Spinal cord (tissue), 10 donors: Measurements from ENCODE around the gene PRKAR2B. TPM values are rescaled to one million over a fixed set of nuclear protein-coding genes. Genes with fewer than 3 reads are reported as not detected.

Experiments used
- DNase-seq, 6 donors: peaks; one replicate each; pipeline versions ENCODE4 v3.0.0 to v3.0.0-alpha.2; 2013 to 2015; ENCODE audit warnings: low spot score in 6 of 6, low read depth in 4 of 6
- H3K27ac ChIP-seq: one replicate; pipeline ENCODE4 v1.5.1; 2013; ENCODE audit warnings: low read depth, low read length, control low read depth
- H3K27me3 ChIP-seq: one replicate; pipeline ENCODE4 v1.6.1; 2013; ENCODE audit warnings: low read length; ENCODE audit not compliant: control insufficient read depth, insufficient read depth
- H3K36me3 ChIP-seq: one replicate; pipeline ENCODE4 v1.6.1; 2013; ENCODE audit warnings: low read length; ENCODE audit not compliant: control insufficient read depth, insufficient read depth
- H3K4me1 ChIP-seq: one replicate; pipeline ENCODE4 v1.6.1; 2013; ENCODE audit warnings: low read length; ENCODE audit not compliant: control insufficient read depth, insufficient read depth
- H3K4me3 ChIP-seq: one replicate; pipeline ENCODE4 v1.5.1; 2013; ENCODE audit warnings: low read depth, low read length, control low read depth
- H3K9me3 ChIP-seq: one replicate; pipeline ENCODE4 v1.6.1; 2013; ENCODE audit warnings: low read length; ENCODE audit not compliant: control insufficient read depth, insufficient read depth
- WGBS: methylation state at CpG from one replicate; pipeline ENCODE4 v1.1.5; 2013; ENCODE audit warnings: missing lambda C conversion rate; ENCODE audit not compliant: insufficient coverage; 5-methylcytosine and 5-hydroxymethylcytosine counted together
- long read RNA-seq, 4 donors: transcript quantifications; one replicate each; lab custom pipeline, GENCODE V29; 2026
- polyA plus RNA-seq, 2 donors: library from polyadenylated mRNA; unstranded; fragments of 120-200 nt; gene quantifications; one replicate each; pipeline ENCODE4 v1.2.1, GENCODE V29; 2013; ENCODE audit not compliant: insufficient read length in 2 of 2
- total RNA-seq, 2 donors: library from RNA; depleted of rRNA in 1 of 2; stranded (reverse); fragments of 120-200 nt in 1 of 2; fragments of >200 nt in 1 of 2; gene quantifications; one replicate each; pipeline versions ENCODE4 v1.2.3 to v1.2.4, GENCODE V29; 2013 to 2014
- donor health status: healthy.

Gene PRKAR2B
- total RNA-seq (10 to 100 TPM; 22.2 to 69.3 TPM), polyA plus RNA-seq (10 to 100 TPM; 72.4 to 96.0 TPM)
- long read RNA-seq, donor 1, transcript PRKAR2B-201 (11 exons, 3,745 nt), result major isoform, 19 of 66 reads
- long read RNA-seq, donor 1, partial matches to known transcripts, result 47 of 66 reads
- long read RNA-seq, donor 1, other reads (novel, unspliced or antisense), result 0 of 66 reads
- long read RNA-seq, donor 2, transcript PRKAR2B-201 (11 exons, 3,745 nt), result major isoform, 9 of 29 reads
- long read RNA-seq, donor 2, partial matches to known transcripts, result 20 of 29 reads
- long read RNA-seq, donor 2, other reads (novel, unspliced or antisense), result 0 of 29 reads
- long read RNA-seq, donor 3, transcript PRKAR2B-201 (11 exons, 3,745 nt), result major isoform, 12 of 39 reads
- long read RNA-seq, donor 3, partial matches to known transcripts, result 27 of 39 reads
- long read RNA-seq, donor 3, other reads (novel, unspliced or antisense), result 0 of 39 reads
- long read RNA-seq, donor 4, partial matches to known transcripts, result 0 of 4 reads
- long read RNA-seq, donor 4, other reads (novel, unspliced or antisense), result 0 of 4 reads

DNA sequence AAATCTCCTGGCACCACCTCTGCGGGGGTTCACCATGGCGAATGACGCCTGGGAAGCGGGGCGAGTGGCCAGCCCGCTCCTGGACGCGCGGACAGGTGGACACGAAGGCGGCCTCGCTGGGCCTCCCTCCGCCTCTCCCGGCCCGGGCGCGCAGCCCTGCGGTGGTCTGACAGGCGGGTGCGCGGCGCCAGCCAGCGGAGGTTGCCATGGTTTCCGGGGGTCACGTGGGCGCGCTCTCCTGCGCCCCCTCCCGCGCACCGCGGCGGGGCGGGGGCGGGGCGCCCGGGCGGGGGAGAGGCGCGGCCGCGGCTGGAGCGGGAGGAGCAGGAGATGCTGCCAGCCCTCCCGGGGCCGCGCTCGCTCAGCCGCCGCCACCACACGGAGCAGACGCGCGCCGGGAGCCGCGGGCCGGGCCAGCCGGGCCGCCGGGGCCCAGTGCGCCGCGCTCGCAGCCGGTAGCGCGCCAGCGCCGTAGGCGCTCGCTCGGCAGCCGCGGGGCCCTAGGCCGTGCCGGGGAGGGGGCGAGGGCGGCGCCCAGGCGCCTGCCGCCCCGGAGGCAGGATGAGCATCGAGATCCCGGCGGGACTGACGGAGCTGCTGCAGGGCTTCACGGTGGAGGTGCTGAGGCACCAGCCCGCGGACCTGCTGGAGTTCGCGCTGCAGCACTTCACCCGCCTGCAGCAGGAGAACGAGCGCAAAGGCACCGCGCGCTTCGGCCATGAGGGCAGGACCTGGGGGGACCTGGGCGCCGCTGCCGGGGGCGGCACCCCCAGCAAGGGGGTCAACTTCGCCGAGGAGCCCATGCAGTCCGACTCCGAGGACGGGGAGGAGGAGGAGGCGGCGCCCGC is at the start of gene PRKAR2B:
Gene PRKAR2B (plus strand): TSS at position 359 of the 848 bp plus-strand sequence. CDS start 203 bp downstream, at position 562.
- H3K36me3 ChIP-seq, result no peaks in the 10 kb centered on the region
- H3K27ac ChIP-seq, result peak within 1 kb of the TSS; percentile 74
- peak within 1 kb of the TSS; percentile 79 for H3K4me3 ChIP-seq
- under 1% methylated on average over 110 of the region's 110 CpGs for WGBS
- H3K9me3 ChIP-seq, result no peaks in the 10 kb centered on the region
- H3K27me3 ChIP-seq, result no peaks in the 10 kb centered on the region
- H3K4me1 ChIP-seq, result no peaks in the 10 kb centered on the region
- peak; percentile 75 to 97 (median 87) for DNase-seq

DNA sequence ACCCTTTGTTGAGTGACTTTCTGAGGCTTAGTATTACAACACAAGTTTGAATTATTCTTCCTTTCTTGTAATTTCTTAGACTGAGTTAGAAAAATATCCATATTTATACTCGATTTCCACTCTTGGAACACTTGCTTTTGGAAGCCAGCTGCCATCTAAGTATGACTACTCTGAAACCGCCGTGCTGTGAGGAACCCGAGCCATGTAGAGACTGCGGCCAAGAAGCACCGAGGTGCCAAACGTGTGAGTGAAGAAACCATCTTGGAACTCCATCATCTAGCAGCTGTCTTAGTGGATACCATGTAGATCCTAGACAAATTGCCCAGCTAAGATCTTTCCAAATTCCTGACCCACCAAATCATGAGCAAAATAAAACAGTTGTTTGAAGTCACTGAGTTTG is 49.7 kb upstream of the PRKAR2B start:
- H3K27me3 ChIP-seq, result no peaks in the 10 kb centered on the region
- DNase-seq, result peak in 1 of 6 donors; percentile 83
- H3K36me3 ChIP-seq, result no peaks in the 10 kb centered on the region
- H3K4me1 ChIP-seq, result no peaks in the 10 kb centered on the region
- H3K4me3 ChIP-seq, result no peak overlapping the region
- H3K9me3 ChIP-seq, result no peaks in the 10 kb centered on the region
- no peak overlapping the region for H3K27ac ChIP-seq
- WGBS, result 100% methylated on average over 6 of the region's 7 CpGs

DNA sequence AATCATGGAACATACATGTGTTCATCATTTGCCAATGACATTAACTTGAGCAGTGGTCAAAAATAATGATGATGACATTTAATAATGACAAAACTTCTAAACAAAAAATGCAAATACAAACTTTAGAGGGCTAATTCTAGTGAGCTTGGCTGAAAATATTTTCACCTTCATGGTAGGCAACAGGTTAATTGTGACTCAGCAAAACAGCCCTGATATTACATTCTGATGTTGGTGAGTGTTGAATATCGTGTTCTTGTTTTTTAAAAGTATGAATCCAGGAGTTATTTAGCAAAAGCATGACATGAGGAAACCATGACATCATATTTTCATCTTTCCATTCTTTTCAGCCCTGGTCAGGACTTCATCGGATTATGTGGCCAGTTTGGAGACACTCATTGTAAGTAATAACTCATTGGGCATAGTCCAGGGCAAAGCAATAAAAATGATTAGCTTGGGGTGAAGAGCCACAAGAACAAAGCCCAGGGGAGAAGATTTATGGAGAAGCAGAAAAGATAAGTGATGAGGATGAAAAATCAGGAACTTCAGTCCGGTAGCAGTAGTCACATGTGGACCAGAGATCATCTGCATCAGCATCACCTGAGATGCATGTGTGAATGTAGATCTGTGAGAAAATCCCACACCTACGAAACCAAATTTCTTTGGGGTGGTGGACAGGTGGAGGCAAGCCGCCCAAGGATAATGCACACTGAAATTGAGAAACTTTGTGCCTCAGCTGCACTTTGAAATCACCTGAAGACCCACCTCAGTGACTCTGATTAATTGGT is 46.8 kb upstream of the PRKAR2B start:
- H3K9me3 ChIP-seq, result no peaks in the 10 kb centered on the region
- no peak for DNase-seq
- no peaks in the 10 kb centered on the region for H3K27me3 ChIP-seq
- 100% methylated on average over 1 of the region's 5 CpGs for WGBS
- H3K4me3 ChIP-seq, result no peak overlapping the region
- no peak overlapping the region for H3K27ac ChIP-seq
- no peaks in the 10 kb centered on the region for H3K4me1 ChIP-seq
- H3K36me3 ChIP-seq, result no peaks in the 10 kb centered on the region

DNA sequence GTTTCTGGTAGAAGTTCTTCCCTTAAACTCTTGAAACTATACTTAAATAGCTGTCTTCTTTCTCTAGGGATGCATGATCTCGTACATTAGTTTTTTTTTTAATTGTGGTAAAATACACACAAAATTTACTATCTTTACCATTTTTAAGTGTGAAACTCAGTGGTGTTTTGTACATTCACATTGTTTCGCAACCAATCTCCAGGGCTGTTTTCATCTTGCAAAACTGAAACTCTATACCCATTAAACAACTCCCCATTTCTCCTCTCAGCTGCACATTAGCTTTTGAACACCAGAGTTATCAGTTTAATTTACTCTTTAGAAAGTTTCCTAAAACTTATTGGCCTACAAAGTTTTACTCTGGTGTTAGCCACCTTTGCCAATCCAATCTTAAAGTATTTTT is 45.5 kb upstream of the PRKAR2B start:
- Histone ChIP-seq H3K4me3 (no peak overlapping the region), H3K36me3 (no peaks in the 10 kb centered on the region), H3K27me3 (no peaks in the 10 kb centered on the region), H3K4me1 (no peaks in the 10 kb centered on the region), H3K27ac (no peak overlapping the region), H3K9me3 (no peaks in the 10 kb centered on the region)
- no CpG with 5 or more reads among the region's 2 CpGs for WGBS
- DNase-seq, result no peak

DNA sequence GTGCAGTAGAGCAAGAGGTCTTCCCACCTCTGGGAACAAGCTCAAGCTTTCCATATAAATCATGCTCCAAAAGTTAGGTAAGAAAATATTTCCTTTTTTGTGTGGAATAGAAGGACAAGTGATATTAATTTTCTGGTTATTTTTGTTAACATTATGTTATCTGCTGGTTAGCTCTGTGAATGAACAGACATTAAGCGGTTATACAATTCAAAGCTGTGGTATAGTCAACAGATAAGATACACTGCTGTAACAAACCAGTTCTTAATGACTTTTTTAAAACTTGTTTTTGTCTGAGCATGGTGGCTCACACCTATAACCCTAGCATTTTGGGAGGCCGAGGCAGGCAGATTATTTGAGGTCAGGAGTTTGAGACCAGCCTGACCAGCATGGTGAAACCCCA is 43.0 kb upstream of the PRKAR2B start:
- Histone ChIP-seq H3K4me3 (no peak overlapping the region), H3K27me3 (no peaks in the 10 kb centered on the region), H3K36me3 (no peaks in the 10 kb centered on the region), H3K9me3 (no peaks in the 10 kb centered on the region), H3K4me1 (no peaks in the 10 kb centered on the region), H3K27ac (no peak overlapping the region)
- no peak for DNase-seq
- no CpG with 5 or more reads among the region's 2 CpGs for WGBS

DNA sequence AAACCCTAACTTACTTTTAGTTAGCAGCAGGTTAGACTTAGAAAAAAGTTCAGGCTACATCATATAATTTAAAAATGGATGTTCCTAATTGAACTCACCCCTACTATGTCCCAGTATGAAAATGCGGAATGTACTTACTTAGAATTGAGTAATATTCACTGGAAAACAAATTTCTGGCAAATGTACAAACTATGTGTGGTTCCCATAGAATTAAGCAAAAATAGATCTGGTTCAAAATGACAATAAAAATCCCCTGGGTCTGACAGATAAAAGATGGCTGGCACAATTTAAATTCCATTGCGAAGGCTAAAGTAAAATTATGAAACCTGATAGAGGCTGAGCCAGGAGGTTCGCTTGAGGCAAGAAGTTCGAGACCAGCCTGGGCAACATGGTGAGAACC is 42.4 kb upstream of the PRKAR2B start:
- Histone ChIP-seq H3K4me1 (no peaks in the 10 kb centered on the region), H3K9me3 (no peaks in the 10 kb centered on the region), H3K4me3 (no peak overlapping the region), H3K27me3 (no peaks in the 10 kb centered on the region), H3K27ac (no peak overlapping the region), H3K36me3 (no peaks in the 10 kb centered on the region)
- WGBS, result 87% methylated on average over 3 of the region's 4 CpGs
- DNase-seq, result no peak

DNA sequence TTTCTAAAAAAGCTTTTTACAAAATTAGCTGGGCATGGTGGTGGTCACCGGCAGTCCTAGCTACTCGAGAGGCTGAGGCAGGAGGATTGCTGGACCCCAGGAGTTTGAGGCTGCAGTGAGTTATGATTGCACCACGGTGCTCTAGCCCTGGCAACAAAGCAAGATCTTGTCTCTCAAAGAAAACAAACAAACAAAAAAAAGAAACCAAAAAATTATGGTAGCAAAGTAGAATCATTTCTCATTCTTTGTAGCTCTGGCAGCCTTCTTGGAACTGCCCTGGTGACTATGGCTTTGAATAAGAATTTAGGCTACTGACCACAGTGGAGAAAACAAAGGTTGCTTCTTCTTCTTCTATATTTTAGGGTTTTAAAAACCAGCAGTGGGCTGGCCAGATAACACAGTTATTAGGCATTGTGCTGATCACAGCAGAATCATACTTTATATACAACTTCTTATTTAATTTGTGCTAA is 41.9 kb upstream of the PRKAR2B start:
- Histone ChIP-seq H3K27ac (no peak overlapping the region), H3K27me3 (no peaks in the 10 kb centered on the region), H3K9me3 (no peaks in the 10 kb centered on the region), H3K4me3 (no peak overlapping the region), H3K36me3 (no peaks in the 10 kb centered on the region), H3K4me1 (no peaks in the 10 kb centered on the region)
- WGBS, result no CpG with 5 or more reads among the region's 3 CpGs
- no peak for DNase-seq

DNA sequence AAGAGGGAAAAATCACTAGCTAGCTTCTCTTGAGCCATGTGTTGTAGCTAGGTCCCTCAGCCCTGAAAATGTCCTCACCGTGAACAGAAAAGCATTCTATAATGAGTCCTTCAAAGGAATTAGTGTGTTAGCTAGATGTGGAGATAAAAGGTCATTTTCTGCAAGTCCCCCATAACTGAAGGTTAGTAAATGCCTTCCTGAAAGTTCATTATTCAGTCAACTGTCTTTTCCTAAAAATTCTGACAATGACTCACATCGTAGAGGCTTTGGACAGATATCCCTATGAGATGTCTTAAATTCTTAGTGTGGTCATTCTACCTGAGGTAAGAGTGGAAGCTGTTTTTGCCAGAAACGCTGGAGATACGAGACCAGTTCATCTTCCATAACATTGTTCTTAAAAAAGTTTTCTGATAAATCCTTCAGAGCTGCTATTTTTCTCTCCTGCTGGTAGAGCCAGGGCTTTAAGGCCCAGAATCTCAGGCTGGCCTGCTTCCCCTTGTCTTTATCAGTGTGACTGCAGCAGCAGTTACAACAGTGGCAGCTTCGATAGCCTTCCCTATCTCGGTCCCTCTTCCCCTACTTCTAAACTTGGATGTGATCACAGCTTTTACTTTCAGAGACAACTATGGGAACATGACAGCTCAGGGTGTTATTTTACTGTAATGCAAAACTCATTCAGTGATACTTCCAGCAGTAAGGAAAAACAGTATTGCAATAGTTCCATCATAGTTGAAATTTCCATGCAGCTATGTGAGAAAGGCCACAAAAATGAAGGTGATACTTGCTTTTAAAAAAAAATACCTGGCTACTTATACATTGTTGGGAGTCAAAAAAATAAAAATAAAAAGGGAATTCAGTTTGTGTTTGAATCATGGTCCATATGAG is 37.3 kb upstream of the PRKAR2B start:
- H3K36me3 ChIP-seq, result no peaks in the 10 kb centered on the region
- no peaks in the 10 kb centered on the region for H3K9me3 ChIP-seq
- no peak overlapping the region for H3K4me3 ChIP-seq
- no peaks in the 10 kb centered on the region for H3K27me3 ChIP-seq
- no peaks in the 10 kb centered on the region for H3K4me1 ChIP-seq
- H3K27ac ChIP-seq, result no peak overlapping the region
- peak in 1 of 6 donors; percentile 17 for DNase-seq
- WGBS, result no CpG with 5 or more reads among the region's 6 CpGs
